GM18868 (cell line): Measurements from ENCODE around the gene SPRED2.

Experiments used
- ATAC-seq: cut with Tn5 transposase; IDR thresholded peaks from one replicate; pipeline ENCODE4 v1.9.1; 2021; ENCODE audit warnings: mild to moderate bottlenecking, moderate library complexity; ENCODE audit not compliant: unreplicated experiment

SPRED2 gene

DNA sequence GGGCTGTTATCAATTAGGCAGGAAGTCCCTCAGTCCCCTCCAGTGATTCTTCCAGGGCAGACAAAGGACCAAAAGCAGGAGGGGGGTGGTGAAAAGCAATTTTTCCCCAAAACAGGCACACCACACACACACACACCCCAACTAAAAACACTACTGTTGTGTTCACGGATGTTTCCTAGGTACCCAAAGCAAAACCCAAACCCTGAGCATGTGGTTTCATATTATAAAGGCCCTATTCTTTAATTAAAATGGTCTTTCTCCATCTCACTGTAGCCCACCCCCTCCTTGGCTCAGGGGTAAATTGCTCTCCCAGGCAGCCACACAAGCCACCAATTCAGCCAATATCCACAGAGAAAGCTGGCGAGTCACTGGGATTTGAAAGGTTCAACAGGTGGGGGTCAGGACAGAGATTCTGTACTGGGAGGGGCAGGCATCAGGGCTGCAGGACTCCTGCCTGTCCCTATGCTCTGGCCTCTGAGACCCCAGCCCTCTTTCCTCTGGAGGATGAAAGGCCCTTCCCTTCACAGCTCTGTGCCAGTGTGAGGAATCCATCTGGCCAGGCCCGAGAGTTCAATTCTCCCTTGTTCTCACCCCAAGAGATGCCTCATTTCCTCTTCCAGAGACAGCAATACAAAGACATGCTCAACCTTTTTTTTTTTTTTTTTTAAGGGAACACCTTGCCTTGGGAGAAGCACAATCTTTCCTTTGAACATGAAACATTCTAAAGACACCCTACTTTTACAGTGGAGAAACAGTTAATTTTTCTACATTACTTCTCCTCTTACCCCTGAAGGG lies 43.6 kb downstream of the SPRED2 start:
- no peak for ATAC-seq

DNA sequence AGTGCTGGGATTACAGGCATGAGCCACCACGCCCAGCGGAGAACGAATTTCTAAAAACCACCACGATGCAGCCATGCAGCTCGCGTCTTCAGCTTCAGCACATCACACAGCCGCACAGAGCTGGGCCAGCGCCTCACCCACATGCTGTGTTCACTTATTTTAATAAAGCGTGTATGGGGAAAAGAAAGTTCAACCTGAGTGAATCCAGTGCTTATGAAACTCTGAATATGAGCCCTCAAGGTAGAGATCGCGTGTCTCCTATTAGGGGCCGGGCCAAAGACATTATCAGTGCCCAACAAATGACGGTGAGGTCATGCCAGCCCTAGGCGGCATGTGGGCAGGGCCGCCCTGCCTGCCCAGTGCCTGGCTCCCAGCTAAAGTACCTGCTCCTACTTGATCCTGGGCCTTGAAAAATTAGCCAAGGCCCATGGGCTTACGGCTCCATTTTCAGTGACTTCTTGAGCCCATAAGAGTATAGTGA lies 44.3 kb downstream of the SPRED2 start:
- ATAC-seq, result peak; percentile 81

DNA sequence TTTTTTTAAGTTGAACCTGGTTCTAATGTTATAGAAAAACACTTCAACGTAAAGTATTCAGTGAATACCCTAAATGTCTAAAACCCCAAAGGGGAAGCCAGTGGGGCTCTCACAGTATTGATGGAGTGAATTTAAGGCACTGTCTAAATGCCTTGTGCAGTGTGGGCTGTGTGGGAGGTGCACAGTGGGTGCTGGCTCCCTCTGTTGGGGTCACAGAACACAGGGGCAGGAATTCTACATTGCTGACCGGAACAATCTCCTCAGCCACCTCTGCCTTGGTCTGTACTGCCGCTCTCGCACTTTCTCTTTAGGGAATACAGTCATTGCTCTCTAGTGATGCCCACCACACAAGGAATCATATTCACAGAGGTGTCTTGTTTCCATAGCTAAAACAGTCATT lies 45.4 kb downstream of the SPRED2 start:
- ATAC-seq, result no peak

DNA sequence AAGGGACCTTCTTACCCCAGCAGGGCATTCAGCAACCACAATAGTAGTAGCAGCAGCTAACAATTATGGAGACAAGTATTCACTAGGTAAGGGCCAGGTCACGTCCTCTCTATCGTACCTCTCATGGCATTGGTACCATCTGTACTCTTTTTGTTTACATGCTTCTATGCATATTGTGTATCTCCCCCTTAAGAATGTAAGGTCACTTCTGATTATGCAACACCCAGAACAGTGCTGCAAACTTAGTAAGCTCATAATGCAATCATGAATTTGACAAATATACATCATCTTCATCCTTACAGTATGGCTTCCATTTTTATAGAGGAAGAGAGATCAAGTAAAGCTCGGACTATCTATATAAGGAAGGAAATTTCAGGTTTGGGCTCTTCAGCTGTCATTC lies 46.1 kb downstream of the SPRED2 start:
- no peak for ATAC-seq

GRCh38 chr2:65383541-65384488 lies 48.6 kb downstream of the SPRED2 start:
- no peak for ATAC-seq

- ATAC-seq, result peak; percentile 85
Measured at GRCh38 chr2:65382776-65383357, 49.5 kb downstream of the SPRED2 start.

- no peak for ATAC-seq
Measured at GRCh38 chr2:65382323-65382722, 50.1 kb downstream of the SPRED2 start.

- ATAC-seq, result no peak
Measured at GRCh38 chr2:65381607-65382051, 50.8 kb downstream of the SPRED2 start.

DNA sequence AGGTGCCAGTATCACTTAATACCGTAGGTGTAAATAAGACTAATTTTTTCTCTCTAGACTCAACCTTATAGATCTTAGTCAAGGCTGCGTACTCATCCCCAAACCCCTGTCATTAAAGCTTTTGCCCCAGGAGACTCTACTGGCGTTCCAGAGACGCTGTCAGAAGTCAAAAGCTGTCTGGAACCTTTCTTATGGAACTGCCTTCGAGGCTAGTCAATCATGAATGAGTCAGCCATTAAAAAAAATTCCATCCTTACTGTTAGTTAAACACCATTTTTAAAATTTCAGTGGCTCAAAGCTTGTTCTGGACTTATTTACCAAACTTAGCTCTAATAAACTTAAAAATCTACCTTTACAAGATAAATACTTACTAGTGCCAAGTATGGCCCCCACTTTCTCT lies 52.1 kb downstream of the SPRED2 start:
- no peak for ATAC-seq

GRCh38 chr2:65379721-65380171 lies 52.7 kb downstream of the SPRED2 start:
- ATAC-seq, result no peak

DNA sequence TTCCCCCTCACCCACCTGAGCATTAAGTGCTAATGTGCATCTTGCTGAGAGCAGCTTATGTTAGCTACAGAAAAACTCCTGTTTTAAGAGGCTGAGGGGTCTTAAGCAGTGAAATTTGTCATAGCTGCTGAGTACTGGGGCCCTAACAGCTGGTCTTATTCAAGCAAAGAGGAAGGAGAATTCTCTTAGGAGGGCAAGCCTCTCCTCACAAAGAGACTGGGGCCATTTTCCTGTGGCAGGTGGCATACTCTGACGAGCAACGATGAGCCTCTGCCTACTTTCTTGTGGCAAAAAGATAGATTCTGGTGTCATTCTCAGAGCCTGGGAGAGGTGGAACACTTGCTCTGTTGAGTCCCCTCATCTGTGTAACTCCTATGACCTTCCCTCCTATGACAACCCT lies 53.2 kb downstream of the SPRED2 start:
- ATAC-seq, result no peak

DNA sequence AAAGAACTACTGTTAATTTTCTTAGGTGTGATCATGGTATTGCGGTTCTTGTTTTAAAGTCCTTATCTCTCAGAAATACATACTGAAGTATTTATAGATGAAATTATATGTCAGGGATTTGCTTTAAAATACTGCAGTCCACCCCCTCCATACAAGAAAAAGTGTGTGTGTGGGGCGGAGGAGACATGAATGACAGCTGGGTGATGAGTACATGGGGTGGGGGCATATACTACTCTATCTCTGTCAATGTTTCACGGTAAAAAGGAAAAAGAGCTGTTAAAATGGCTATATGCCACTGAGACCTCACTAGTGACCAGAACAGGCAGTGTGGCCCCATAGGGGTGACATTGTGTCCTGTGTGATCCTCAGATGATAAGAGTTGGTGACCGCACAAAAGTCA lies 54.1 kb downstream of the SPRED2 start:
- no peak for ATAC-seq

GRCh38 chr2:65377556-65378192 lies 54.7 kb downstream of the SPRED2 start:
- ATAC-seq, result peak; percentile 41

GRCh38 chr2:65375723-65376122 lies 56.7 kb downstream of the SPRED2 start:
- no peak for ATAC-seq

- peak; percentile 4 for ATAC-seq
Measured at GRCh38 chr2:65374999-65375398, 57.4 kb downstream of the SPRED2 start.

DNA sequence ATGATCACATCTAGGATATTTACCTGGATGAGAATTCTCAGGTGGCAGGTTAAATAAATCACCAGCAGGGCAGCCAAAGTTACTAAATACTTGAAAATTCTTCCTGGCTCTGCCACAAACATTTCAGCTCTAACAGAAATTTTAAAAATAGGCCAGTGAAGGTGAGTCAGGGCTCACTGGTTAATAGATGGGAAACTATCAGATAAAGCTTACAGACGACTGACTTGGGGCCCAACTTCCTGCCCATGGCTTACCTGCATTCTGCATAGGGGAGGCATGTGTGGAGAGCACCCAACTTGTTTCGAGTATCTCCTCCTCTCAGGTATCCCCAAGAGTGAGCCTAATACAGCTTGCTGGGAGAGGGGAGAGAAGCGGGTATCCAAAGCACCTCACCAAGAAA lies 57.8 kb downstream of the SPRED2 start:
- peak; percentile 47 for ATAC-seq

DNA sequence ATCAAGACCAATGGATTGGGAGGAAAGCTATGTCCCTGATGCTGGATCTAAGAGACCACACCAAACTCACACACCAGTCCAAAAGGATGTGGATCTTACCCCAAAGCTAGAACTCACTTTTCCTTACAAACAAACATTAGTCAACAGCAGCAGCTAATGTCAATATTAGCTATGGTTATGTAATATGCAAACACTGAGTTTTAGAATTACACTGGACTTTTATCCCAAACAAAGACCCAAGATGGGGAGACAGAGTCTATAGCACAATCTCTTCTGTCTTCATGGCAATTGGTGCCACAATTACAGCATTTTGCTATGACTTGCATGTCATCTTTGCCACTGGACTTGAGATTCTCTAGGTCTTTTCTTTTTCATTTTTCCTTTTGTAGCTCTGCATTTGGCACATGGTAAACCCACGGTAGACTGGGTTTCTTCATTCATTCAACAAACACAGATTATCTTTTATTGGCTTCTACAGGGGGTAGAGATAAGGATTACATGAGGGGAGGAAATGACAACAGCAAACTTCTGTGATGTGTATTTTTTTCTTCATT lies 59.0 kb downstream of the SPRED2 start:
- ATAC-seq, result no peak

GRCh38 chr2:65372619-65373018 lies 59.8 kb downstream of the SPRED2 start:
- no peak for ATAC-seq

DNA sequence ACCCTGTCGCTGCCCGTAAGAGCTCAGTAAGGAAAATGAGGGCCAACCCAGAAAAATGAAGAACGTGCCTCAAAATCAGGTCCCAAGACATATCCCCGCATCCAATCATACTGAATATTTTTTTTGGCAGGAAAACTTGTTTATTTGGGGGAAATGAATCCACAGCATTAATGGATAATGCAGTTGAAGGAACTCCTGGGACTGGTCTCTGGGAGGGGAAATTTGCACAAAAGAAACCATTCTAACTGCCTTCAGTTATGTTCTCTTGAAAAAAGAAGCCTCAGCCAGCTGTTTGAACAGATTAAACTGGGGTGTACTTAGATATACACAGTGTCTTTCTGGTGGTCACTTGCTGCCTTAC lies 61.3 kb downstream of the SPRED2 start:
- no peak for ATAC-seq

- peak; percentile 52 for ATAC-seq
Measured at GRCh38 chr2:65370387-65371073, 61.9 kb downstream of the SPRED2 start.
